Measurements from ENCODE around the gene TUFT1. TPM values are rescaled to one million over a fixed set of nuclear protein-coding genes. Genes with fewer than 3 reads are reported as not detected.
A peak's percentile ranks its signal among the peaks of the same experiment; 100 is the strongest.

Gene TUFT1
- total RNA-seq, 1 donor from 2014 or later = 9.0 TPM

- DNase-seq (ENCODE audit: extremely low spot score, unreplicated experiment) = no peak
- Mint-ChIP-seq H3K27ac (ENCODE audit: unreplicated experiment) (no peak overlapping the region), H3K4me3 (ENCODE audit: unreplicated experiment) (no peak overlapping the region), H3K36me3 (ENCODE audit: unreplicated experiment) (peaks cover 2% of the 10 kb centered on the region), H3K9me3 (ENCODE audit: unreplicated experiment) (no peaks in the 10 kb centered on the region), H3K27me3 (ENCODE audit: unreplicated experiment) (no peaks in the 10 kb centered on the region), H3K4me1 (ENCODE audit: unreplicated experiment) (peaks cover 6% of the 10 kb centered on the region)
- TF ChIP-seq CTCF (IDR thresholded peaks at IDR 0.05) = no peak
Observed at GRCh38 chr1:151556052-151556451, 15.9 kb downstream of the TUFT1 start.

GRCh38 chr1:151562661-151563060, 22.6 kb downstream of the TUFT1 start:
- Mint-ChIP-seq H3K36me3 (ENCODE audit: unreplicated experiment) (peaks cover 10% of the 10 kb centered on the region), H3K9me3 (ENCODE audit: unreplicated experiment) (no peaks in the 10 kb centered on the region), H3K27ac (ENCODE audit: unreplicated experiment) (no peak overlapping the region), H3K27me3 (ENCODE audit: unreplicated experiment) (no peaks in the 10 kb centered on the region), H3K4me1 (ENCODE audit: unreplicated experiment) (peaks cover 3% of the 10 kb centered on the region), H3K4me3 (ENCODE audit: unreplicated experiment) (no peak overlapping the region)
- no peak for TF ChIP-seq CTCF (IDR thresholded peaks at IDR 0.05)
- DNase-seq (ENCODE audit: extremely low spot score, unreplicated experiment) = no peak

- peaks cover 6% of the 10 kb centered on the region for H3K4me1 Mint-ChIP-seq (ENCODE audit: unreplicated experiment)
- peaks cover 12% of the 10 kb centered on the region for H3K36me3 Mint-ChIP-seq (ENCODE audit: unreplicated experiment)
- H3K9me3 Mint-ChIP-seq (ENCODE audit: unreplicated experiment) = no peaks in the 10 kb centered on the region
- TF ChIP-seq CTCF (IDR thresholded peaks at IDR 0.05) = no peak
- H3K4me3 Mint-ChIP-seq (ENCODE audit: unreplicated experiment) = no peak overlapping the region
- DNase-seq (ENCODE audit: extremely low spot score, unreplicated experiment) = no peak
- H3K27me3 Mint-ChIP-seq (ENCODE audit: unreplicated experiment) = no peaks in the 10 kb centered on the region
- H3K27ac Mint-ChIP-seq (ENCODE audit: unreplicated experiment) = no peak overlapping the region
Observed at GRCh38 chr1:151563376-151563775, 23.3 kb downstream of the TUFT1 start.

- Mint-ChIP-seq H3K36me3 (ENCODE audit: unreplicated experiment) (peaks cover 12% of the 10 kb centered on the region), H3K4me1 (ENCODE audit: unreplicated experiment) (peaks cover 4% of the 10 kb centered on the region), H3K27me3 (ENCODE audit: unreplicated experiment) (no peaks in the 10 kb centered on the region), H3K27ac (ENCODE audit: unreplicated experiment) (peak overlapping the region; percentile 31), H3K4me3 (ENCODE audit: unreplicated experiment) (no peak overlapping the region), H3K9me3 (ENCODE audit: unreplicated experiment) (no peaks in the 10 kb centered on the region)
- no peak for TF ChIP-seq CTCF (IDR thresholded peaks at IDR 0.05)
- DNase-seq (ENCODE audit: extremely low spot score, unreplicated experiment) = no peak
Observed at GRCh38 chr1:151565502-151566189, 25.5 kb downstream of the TUFT1 start.

- no peak for TF ChIP-seq CTCF (IDR thresholded peaks at IDR 0.05)
- H3K36me3 Mint-ChIP-seq (ENCODE audit: unreplicated experiment) = peaks cover 18% of the 10 kb centered on the region
- DNase-seq (ENCODE audit: extremely low spot score, unreplicated experiment) = no peak
- H3K27me3 Mint-ChIP-seq (ENCODE audit: unreplicated experiment) = no peaks in the 10 kb centered on the region
- H3K4me1 Mint-ChIP-seq (ENCODE audit: unreplicated experiment) = peaks cover 4% of the 10 kb centered on the region
- no peak overlapping the region for H3K4me3 Mint-ChIP-seq (ENCODE audit: unreplicated experiment)
- H3K9me3 Mint-ChIP-seq (ENCODE audit: unreplicated experiment) = no peaks in the 10 kb centered on the region
- peak overlapping the region; percentile 0 for H3K27ac Mint-ChIP-seq (ENCODE audit: unreplicated experiment)
Observed at GRCh38 chr1:151568626-151569088, 28.5 kb downstream of the TUFT1 start.

All from osteocyte (in vitro differentiated cells).